Activated T-cell treated with anti-CD3 and anti-CD28 coated beads, Interleukin-2, amount 50 U/mL, for 24 hours (primary cell): ENCODE data around the gene HMCN1.
"Not testable (repeated sequence)": the region's sequence is repeated elsewhere in the genome, so short reads cannot be mapped to it uniquely, and the experiment has no call there.

Experiments used
- DNase-seq: peaks from one replicate; pipeline ENCODE4 v3.0.0-alpha.2; 2020
- H3K27ac Mint-ChIP-seq: 2 replicates; pipeline ENCODE4 v1.8.0; 2020; ENCODE audit warnings: mild to moderate bottlenecking, mixed read lengths
- H3K27me3 Mint-ChIP-seq: 2 replicates; pipeline ENCODE4 v1.8.0; 2020; ENCODE audit warnings: mixed read lengths
- H3K36me3 Mint-ChIP-seq: 2 replicates; pipeline ENCODE4 v1.8.0; 2020; ENCODE audit warnings: low read depth, mixed read lengths
- H3K4me1 Mint-ChIP-seq: 2 replicates; pipeline ENCODE4 v1.8.0; 2020; ENCODE audit warnings: low read depth, mixed read lengths
- H3K4me3 Mint-ChIP-seq: 2 replicates; pipeline ENCODE4 v1.8.0; 2020; ENCODE audit warnings: mild to moderate bottlenecking, moderate library complexity, mixed read lengths
- H3K9me3 Mint-ChIP-seq: 2 replicates; pipeline ENCODE4 v1.8.0; 2020; ENCODE audit warnings: mixed read lengths

Gene HMCN1

GRCh38 chr1:186189156-186189555, 455.0 kb downstream of the HMCN1 start:
- peaks cover 16% of the 10 kb centered on the region for H3K4me1 Mint-ChIP-seq
- H3K27ac Mint-ChIP-seq, result no peak overlapping the region
- no peak overlapping the region for H3K4me3 Mint-ChIP-seq
- H3K9me3 Mint-ChIP-seq, result no peaks in the 10 kb centered on the region
- H3K36me3 Mint-ChIP-seq, result no peaks in the 10 kb centered on the region
- H3K27me3 Mint-ChIP-seq, result peaks cover 40% of the 10 kb centered on the region
- no peak for DNase-seq

- Mint-ChIP-seq H3K4me1 (peaks cover 15% of the 10 kb centered on the region), H3K4me3 (no peak overlapping the region), H3K36me3 (no peaks in the 10 kb centered on the region), H3K27ac (no peak overlapping the region), H3K9me3 (no peaks in the 10 kb centered on the region), H3K27me3 (peaks cover 55% of the 10 kb centered on the region)
- no peak for DNase-seq
These were observed 457.3 kb downstream of the HMCN1 start for GRCh38 chr1:186191511-186191910.

- H3K9me3 Mint-ChIP-seq, result no peaks in the 10 kb centered on the region
- peaks cover 54% of the 10 kb centered on the region for H3K27me3 Mint-ChIP-seq
- no peaks in the 10 kb centered on the region for H3K36me3 Mint-ChIP-seq
- DNase-seq, result no peak
- no peak overlapping the region for H3K4me3 Mint-ChIP-seq
- no peak overlapping the region for H3K27ac Mint-ChIP-seq
- peaks cover 4% of the 10 kb centered on the region for H3K4me1 Mint-ChIP-seq
These were observed 459.0 kb downstream of the HMCN1 start for GRCh38 chr1:186193224-186193623.

- H3K4me3 Mint-ChIP-seq, result no peak overlapping the region
- DNase-seq, result no peak
- H3K4me1 Mint-ChIP-seq, result no peaks in the 10 kb centered on the region
- no peaks in the 10 kb centered on the region for H3K36me3 Mint-ChIP-seq
- peaks cover 50% of the 10 kb centered on the region for H3K27me3 Mint-ChIP-seq
- H3K9me3 Mint-ChIP-seq, result no peaks in the 10 kb centered on the region
- H3K27ac Mint-ChIP-seq, result no peak overlapping the region
These were observed 460.0 kb downstream of the HMCN1 start for GRCh38 chr1:186194107-186194756.

- Mint-ChIP-seq H3K4me1 (no peaks in the 10 kb centered on the region), H3K9me3 (no peaks in the 10 kb centered on the region), H3K27me3 (peaks cover 48% of the 10 kb centered on the region), H3K4me3 (no peak overlapping the region), H3K27ac (no peak overlapping the region), H3K36me3 (no peaks in the 10 kb centered on the region)
- no peak for DNase-seq
These were observed 461.3 kb downstream of the HMCN1 start for GRCh38 chr1:186195377-186195931.

GRCh38 chr1:186202271-186202764, 468.1 kb downstream of the HMCN1 start:
- H3K9me3 Mint-ChIP-seq, result no peaks in the 10 kb centered on the region
- H3K36me3 Mint-ChIP-seq, result no peaks in the 10 kb centered on the region
- no peak for DNase-seq
- peaks cover 64% of the 10 kb centered on the region for H3K27me3 Mint-ChIP-seq
- peaks cover 15% of the 10 kb centered on the region for H3K4me1 Mint-ChIP-seq
- H3K4me3 Mint-ChIP-seq, result no peak overlapping the region
- no peak overlapping the region for H3K27ac Mint-ChIP-seq

- DNase-seq, result no peak
- H3K4me3 Mint-ChIP-seq, result no peak overlapping the region
- no peak overlapping the region for H3K27ac Mint-ChIP-seq
- peaks cover 66% of the 10 kb centered on the region for H3K27me3 Mint-ChIP-seq
- H3K4me1 Mint-ChIP-seq, result peaks cover 15% of the 10 kb centered on the region
- H3K9me3 Mint-ChIP-seq, result no peaks in the 10 kb centered on the region
- H3K36me3 Mint-ChIP-seq, result no peaks in the 10 kb centered on the region
These were observed 468.6 kb downstream of the HMCN1 start for GRCh38 chr1:186202776-186203175.

- Mint-ChIP-seq H3K4me1 (peaks cover 15% of the 10 kb centered on the region), H3K36me3 (no peaks in the 10 kb centered on the region), H3K27ac (no peak overlapping the region), H3K4me3 (no peak overlapping the region), H3K9me3 (no peaks in the 10 kb centered on the region), H3K27me3 (peaks cover 79% of the 10 kb centered on the region)
- DNase-seq, result no peak
These were observed 471.9 kb downstream of the HMCN1 start for GRCh38 chr1:186206048-186206570.

GRCh38 chr1:186207391-186208085, 473.3 kb downstream of the HMCN1 start:
- no peak overlapping the region for H3K27ac Mint-ChIP-seq
- H3K36me3 Mint-ChIP-seq, result no peaks in the 10 kb centered on the region
- peaks cover 15% of the 10 kb centered on the region for H3K4me1 Mint-ChIP-seq
- H3K9me3 Mint-ChIP-seq, result no peaks in the 10 kb centered on the region
- no peak for DNase-seq
- no peak overlapping the region for H3K4me3 Mint-ChIP-seq
- H3K27me3 Mint-ChIP-seq, result peaks cover 75% of the 10 kb centered on the region

GRCh38 chr1:186208405-186209129, 474.4 kb downstream of the HMCN1 start:
- Mint-ChIP-seq H3K36me3 (no peaks in the 10 kb centered on the region), H3K27ac (no peak overlapping the region), H3K27me3 (peaks cover 71% of the 10 kb centered on the region), H3K4me3 (no peak overlapping the region), H3K4me1 (peaks cover 15% of the 10 kb centered on the region), H3K9me3 (no peaks in the 10 kb centered on the region)
- no peak for DNase-seq

- Mint-ChIP-seq H3K4me1 (peaks cover 15% of the 10 kb centered on the region), H3K27me3 (peaks cover 64% of the 10 kb centered on the region), H3K27ac (no peak overlapping the region), H3K4me3 (no peak overlapping the region), H3K36me3 (no peaks in the 10 kb centered on the region), H3K9me3 (no peaks in the 10 kb centered on the region)
- no peak for DNase-seq
These were observed 476.1 kb downstream of the HMCN1 start for GRCh38 chr1:186210258-186210657.

- H3K27me3 Mint-ChIP-seq, result peaks cover 56% of the 10 kb centered on the region
- H3K27ac Mint-ChIP-seq, DNase-seq, H3K36me3 Mint-ChIP-seq, H3K4me3 Mint-ChIP-seq, H3K9me3 Mint-ChIP-seq, H3K4me1 Mint-ChIP-seq: not testable (repeated sequence)
These were observed 477.4 kb downstream of the HMCN1 start for GRCh38 chr1:186211583-186211982.

- no peak overlapping the region for H3K27ac Mint-ChIP-seq
- no peaks in the 10 kb centered on the region for H3K4me1 Mint-ChIP-seq
- H3K4me3 Mint-ChIP-seq, result no peak overlapping the region
- DNase-seq, result no peak
- H3K27me3 Mint-ChIP-seq, result peaks cover 47% of the 10 kb centered on the region
- no peaks in the 10 kb centered on the region for H3K9me3 Mint-ChIP-seq
- H3K36me3 Mint-ChIP-seq, result no peaks in the 10 kb centered on the region
These were observed 478.5 kb downstream of the HMCN1 start for GRCh38 chr1:186212568-186213224.

GRCh38 chr1:186213225-186213607, 479.0 kb downstream of the HMCN1 start:
- H3K4me3 Mint-ChIP-seq, result no peak overlapping the region
- H3K9me3 Mint-ChIP-seq, result no peaks in the 10 kb centered on the region
- no peak for DNase-seq
- H3K36me3 Mint-ChIP-seq, result no peaks in the 10 kb centered on the region
- peaks cover 44% of the 10 kb centered on the region for H3K27me3 Mint-ChIP-seq
- H3K27ac Mint-ChIP-seq, result no peak overlapping the region
- no peaks in the 10 kb centered on the region for H3K4me1 Mint-ChIP-seq
